WTC11 (cell line): ENCODE measurements around the gene PRR12. TPM values are rescaled to one million over a fixed set of nuclear protein-coding genes. Genes with fewer than 3 reads are reported as not detected.

Source experiments
- AFF4 ChIP-seq: sonication (generic); formaldehyde crosslinking; IDR thresholded peaks from 2 replicates; pipeline ENCODE4 v1.8.1; 2023; ENCODE audit warnings: mild to moderate bottlenecking, missing genetic modification reagents, borderline replicate concordance
- ATF2 ChIP-seq: sonication (generic); formaldehyde crosslinking; IDR thresholded peaks from 2 replicates; pipeline ENCODE4 v1.8.1; 2022; ENCODE audit warnings: low read depth, missing genetic modification reagents, borderline replicate concordance
- CBFB ChIP-seq: sonication (generic); formaldehyde crosslinking; IDR thresholded peaks from 2 replicates; pipeline ENCODE4 v1.8.1; 2022; ENCODE audit warnings: mild to moderate bottlenecking, low read depth, missing genetic modification reagents
- E2F1 ChIP-seq: sonication (generic); formaldehyde crosslinking; IDR thresholded peaks from 2 replicates; pipeline ENCODE4 v1.8.0; 2022; ENCODE audit warnings: mild to moderate bottlenecking, missing genetic modification reagents
- ESRRA ChIP-seq: sonication (generic); formaldehyde crosslinking; IDR thresholded peaks from 2 replicates; pipeline ENCODE4 v1.8.1; 2022; ENCODE audit warnings: mild to moderate bottlenecking, missing genetic modification reagents, borderline replicate concordance
- ETV6 ChIP-seq: sonication (generic); formaldehyde crosslinking; IDR thresholded peaks from 2 replicates; pipeline ENCODE4 v1.8.1; 2022; ENCODE audit warnings: mild to moderate bottlenecking, missing genetic modification reagents
- FOXP1 ChIP-seq: sonication (generic); formaldehyde crosslinking; IDR thresholded peaks from 2 replicates; pipeline ENCODE4 v1.8.0; 2022; ENCODE audit warnings: missing genetic modification reagents, mild to moderate bottlenecking, moderate library complexity, borderline replicate concordance
- FOXP4 ChIP-seq: sonication (generic); formaldehyde crosslinking; IDR thresholded peaks from 2 replicates; pipeline ENCODE4 v1.8.0; 2022; ENCODE audit warnings: mild to moderate bottlenecking, missing genetic modification reagents
- GTF2I ChIP-seq: fragments of 250-450 bp; sonication (Bioruptor Pico); conservative IDR thresholded peaks from 2 replicates; pipeline ENCODE4 v1.4.0; 2021; ENCODE audit warnings: mild to moderate bottlenecking
- NFATC4 ChIP-seq: fragments of 250-450 bp; sonication (Bioruptor Pico); IDR thresholded peaks from 2 replicates; pipeline ENCODE4 v1.9.0; 2021; ENCODE audit warnings: mild to moderate bottlenecking
- NR2C2 ChIP-seq: sonication (generic); formaldehyde crosslinking; IDR thresholded peaks from 2 replicates; pipeline ENCODE4 v1.8.0; 2022; ENCODE audit warnings: mild to moderate bottlenecking, missing genetic modification reagents
- SP1 ChIP-seq: sonication (generic); formaldehyde crosslinking; conservative IDR thresholded peaks from 2 replicates; pipeline ENCODE4 v1.8.1; 2022; ENCODE audit warnings: missing genetic modification reagents
- USF2 ChIP-seq: sonication (generic); formaldehyde crosslinking; IDR thresholded peaks from 2 replicates; pipeline ENCODE4 v1.8.1; 2023; ENCODE audit warnings: mild to moderate bottlenecking, missing genetic modification reagents, moderate library complexity
- ZBTB43 ChIP-seq: sonication (generic); formaldehyde crosslinking; IDR thresholded peaks from 2 replicates; pipeline ENCODE4 v1.8.1; 2023; ENCODE audit warnings: mild to moderate bottlenecking, missing genetic modification reagents
- ZNF281 ChIP-seq: sonication (generic); formaldehyde crosslinking; IDR thresholded peaks from 2 replicates; pipeline ENCODE4 v1.8.0; 2023; ENCODE audit warnings: mild to moderate bottlenecking, missing genetic modification reagents
- ZNF532 ChIP-seq: fragments of 250-450 bp; sonication (Bioruptor Pico); IDR thresholded peaks from 2 replicates; pipeline ENCODE4 v1.9.0; 2021; ENCODE audit warnings: mild to moderate bottlenecking, borderline replicate concordance
- ZSCAN18 ChIP-seq: fragments of 250-450 bp; sonication (Bioruptor Pico); IDR thresholded peaks from 2 replicates; pipeline ENCODE4 v2.1.2; 2022; ENCODE audit warnings: mild to moderate bottlenecking, moderate library complexity
- total RNA-seq: library from RNA; stranded (reverse); gene quantifications from 3 replicates; pipeline ENCODE4 v1.2.3, GENCODE V29; 2021

Gene PRR12
- total RNA-seq, 1 experiment from 2014 or later = 86.1 TPM

- no peak for TF ChIP-seq USF2 (CRISPR knock-in tag)
- peak; percentile 91 for TF ChIP-seq ETV6
- TF ChIP-seq FOXP1 (CRISPR knock-in tag) = 0 out of 2 replicates have a peak, but pooled peaks have one; percentile 35
- no peak for TF ChIP-seq NFATC4 (CRISPR knock-in tag)
- no peak for TF ChIP-seq AFF4
- TF ChIP-seq ESRRA (CRISPR knock-in tag) = no peak
- TF ChIP-seq CBFB = no peak
- peak; percentile 86 for TF ChIP-seq FOXP4
- TF ChIP-seq ZSCAN18 (CRISPR knock-in tag) = no peak
- TF ChIP-seq SP1 = peak; percentile 87
- TF ChIP-seq ZBTB43 (CRISPR knock-in tag) = peak; percentile 77; the same call in 1 of the 2 replicates
- TF ChIP-seq NR2C2 (CRISPR knock-in tag) = no peak
- TF ChIP-seq E2F1 (CRISPR knock-in tag) = no peak
- no peak for TF ChIP-seq ZNF532 (CRISPR knock-in tag)
- TF ChIP-seq ZNF281 (CRISPR knock-in tag) = no peak
- TF ChIP-seq GTF2I = no peak
- TF ChIP-seq ATF2 = no peak
These were observed 73.4 kb downstream of the PRR12 start (continued) for GRCh38 chr19:49664171-49665035.
